ENCODE measurements around the gene LAMP1.

- TF ChIP-seq CTCF (conservative IDR thresholded peaks at IDR 0.05; ENCODE audit: low read length) = no peak
- TF ChIP-seq EZH2phosphoT487 (IDR thresholded peaks at IDR 0.05; ENCODE audit: borderline replicate concordance, low read depth, low read length) = no peak
Observed at GRCh38 chr13:113353254-113353653, 56.2 kb downstream of the LAMP1 start.

Measured in OCI-LY7 (cell line).